Measurements from ENCODE around the gene GDPD4.

- TF ChIP-seq CTCF (conservative IDR thresholded peaks at IDR 0.05; ENCODE audit: low read length) (no peak), EZH2phosphoT487 (IDR thresholded peaks at IDR 0.05; ENCODE audit: borderline replicate concordance) (no peak)
These were observed 34.7 kb downstream of the GDPD4 start for GRCh38 chr11:77266766-77267165.
